Measurements from ENCODE around the gene TRIM4. TPM values are rescaled to one million over a fixed set of nuclear protein-coding genes. Genes with fewer than 3 reads are reported as not detected.

The TRIM4 gene
- total RNA-seq, 2 donors from 2014 or later: 61.0 to 72.8 TPM

DNA sequence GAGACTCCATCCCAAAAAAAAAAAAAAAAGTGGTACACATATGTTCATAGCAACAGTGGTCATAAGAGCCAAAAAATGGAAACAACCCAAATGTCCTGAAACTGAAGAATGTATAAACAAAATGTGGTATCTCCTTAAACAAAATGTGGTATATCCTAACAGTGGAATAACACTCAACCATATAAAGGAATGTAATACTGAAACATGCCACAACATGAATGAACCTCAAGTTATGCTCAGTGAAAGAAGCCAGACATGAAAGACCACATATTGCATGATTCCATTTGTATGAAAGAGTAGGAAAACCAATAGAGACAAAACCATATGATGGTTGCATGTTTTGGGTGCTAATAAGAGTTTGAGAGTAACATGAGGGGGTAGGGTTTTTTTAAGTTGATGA lies 7.0 kb upstream of the TRIM4 start:
- intact Hi-C loops (cut with DNase I): loop anchor here (10.0 kb wide), 1 partner anchor 312 kb away; the partner anchor contains the start of gene ZSCAN25
- no peak for DNase-seq (ENCODE audit: low spot score)
- peaks cover 6% of the 10 kb centered on the region for H3K4me1 ChIP-seq (replicated peaks)
- no peak overlapping the region for H3K4me3 ChIP-seq
- H3K27ac ChIP-seq: no peak overlapping the region
- TF ChIP-seq POLR2A (IDR thresholded peaks at IDR 0.05): no peak
- TF ChIP-seq POLR2AphosphoS5 (IDR thresholded peaks at IDR 0.05): no peak
- TF ChIP-seq, protein P1, sequence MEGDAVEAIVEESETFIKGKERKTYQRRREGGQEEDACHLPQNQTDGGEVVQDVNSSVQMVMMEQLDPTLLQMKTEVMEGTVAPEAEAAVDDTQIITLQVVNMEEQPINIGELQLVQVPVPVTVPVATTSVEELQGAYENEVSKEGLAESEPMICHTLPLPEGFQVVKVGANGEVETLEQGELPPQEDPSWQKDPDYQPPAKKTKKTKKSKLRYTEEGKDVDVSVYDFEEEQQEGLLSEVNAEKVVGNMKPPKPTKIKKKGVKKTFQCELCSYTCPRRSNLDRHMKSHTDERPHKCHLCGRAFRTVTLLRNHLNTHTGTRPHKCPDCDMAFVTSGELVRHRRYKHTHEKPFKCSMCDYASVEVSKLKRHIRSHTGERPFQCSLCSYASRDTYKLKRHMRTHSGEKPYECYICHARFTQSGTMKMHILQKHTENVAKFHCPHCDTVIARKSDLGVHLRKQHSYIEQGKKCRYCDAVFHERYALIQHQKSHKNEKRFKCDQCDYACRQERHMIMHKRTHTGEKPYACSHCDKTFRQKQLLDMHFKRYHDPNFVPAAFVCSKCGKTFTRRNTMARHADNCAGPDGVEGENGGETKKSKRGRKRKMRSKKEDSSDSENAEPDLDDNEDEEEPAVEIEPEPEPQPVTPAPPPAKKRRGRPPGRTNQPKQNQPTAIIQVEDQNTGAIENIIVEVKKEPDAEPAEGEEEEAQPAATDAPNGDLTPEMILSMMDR (IDR thresholded peaks at IDR 0.05): no peak
- no peaks in the 10 kb centered on the region for H3K9me3 ChIP-seq
- no peaks in the 10 kb centered on the region for H3K36me3 ChIP-seq
- H3K27me3 ChIP-seq (replicated peaks; ENCODE audit: insufficient read depth): no peaks in the 10 kb centered on the region

DNA sequence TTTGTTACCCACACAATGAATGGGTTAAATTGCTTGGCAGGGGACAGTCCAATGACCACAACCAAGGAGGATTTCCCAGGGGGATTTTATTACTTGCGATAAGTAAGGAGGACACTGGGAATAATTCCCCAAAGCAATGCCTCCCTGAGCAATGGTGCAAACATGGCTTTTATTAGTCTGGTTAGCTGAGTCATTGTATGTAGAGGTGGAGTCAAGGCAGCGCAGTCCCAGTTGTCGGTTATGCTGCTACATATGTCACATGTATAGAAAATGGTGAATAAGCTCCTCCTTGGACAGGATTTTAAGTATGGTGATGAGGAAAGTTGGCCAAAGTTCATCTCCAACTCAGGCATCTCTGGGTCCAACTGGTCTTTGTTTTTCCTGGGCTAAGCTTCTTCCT lies 3.9 kb upstream of the TRIM4 start:
- no peaks in the 10 kb centered on the region for H3K9me3 ChIP-seq
- H3K4me3 ChIP-seq: no peak overlapping the region
- no peaks in the 10 kb centered on the region for H3K27me3 ChIP-seq (replicated peaks; ENCODE audit: insufficient read depth)
- no peaks in the 10 kb centered on the region for H3K36me3 ChIP-seq
- no peaks in the 10 kb centered on the region for H3K4me1 ChIP-seq (replicated peaks)
- H3K27ac ChIP-seq: no peak overlapping the region
- no peak for DNase-seq (ENCODE audit: low spot score)
- TF ChIP-seq, protein P1 (IDR thresholded peaks at IDR 0.05): no peak
- no peak for TF ChIP-seq POLR2AphosphoS5 (IDR thresholded peaks at IDR 0.05)
- no peak for TF ChIP-seq POLR2A (IDR thresholded peaks at IDR 0.05)
- 93% methylated on average over 3 of the region's 3 CpGs for WGBS
- intact Hi-C loops (cut with DNase I): loop anchor here (10.0 kb wide), 1 partner anchor 308 kb away; the partner anchor contains the start of gene ZSCAN25

DNA sequence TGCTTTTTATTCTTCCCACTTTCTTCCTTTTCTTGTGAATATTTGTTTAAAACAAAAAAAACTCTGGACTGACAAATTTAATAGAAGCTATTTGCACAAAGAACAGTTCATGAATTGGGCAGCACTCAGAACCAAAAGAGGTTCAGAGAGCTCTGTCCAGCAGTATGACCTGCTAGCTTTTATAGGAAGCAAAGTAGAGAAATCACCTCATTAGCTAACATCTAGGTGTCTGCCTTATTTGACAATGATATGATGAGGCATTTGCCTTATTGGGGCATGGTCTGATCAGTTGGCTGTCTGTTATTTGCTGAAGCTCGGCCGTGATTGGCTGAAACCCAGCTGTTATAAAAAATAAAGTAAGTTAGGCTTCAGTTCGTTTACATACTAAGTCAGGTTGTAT lies 819 bp upstream of the TRIM4 start:
- Histone ChIP-seq H3K9me3 (no peaks in the 10 kb centered on the region), H3K4me1 (replicated peaks) (no peaks in the 10 kb centered on the region), H3K36me3 (no peaks in the 10 kb centered on the region), H3K27me3 (replicated peaks; ENCODE audit: insufficient read depth) (no peaks in the 10 kb centered on the region), H3K4me3 (peak overlapping the region; percentile 71 to 89), H3K27ac (peak overlapping the region; percentile 91 to 92)
- TF ChIP-seq, protein P1 (IDR thresholded peaks at IDR 0.05): no peak
- no peak for TF ChIP-seq POLR2AphosphoS5 (IDR thresholded peaks at IDR 0.05)
- TF ChIP-seq POLR2A (IDR thresholded peaks at IDR 0.05): no peak
- no peak for DNase-seq (ENCODE audit: low spot score)
- intact Hi-C loops (cut with DNase I): loop anchor here (10.0 kb wide), 1 partner anchor 305 kb away; the partner anchor contains the start of gene ZSCAN25
- WGBS: 51% methylated on average over 3 of the region's 3 CpGs

DNA sequence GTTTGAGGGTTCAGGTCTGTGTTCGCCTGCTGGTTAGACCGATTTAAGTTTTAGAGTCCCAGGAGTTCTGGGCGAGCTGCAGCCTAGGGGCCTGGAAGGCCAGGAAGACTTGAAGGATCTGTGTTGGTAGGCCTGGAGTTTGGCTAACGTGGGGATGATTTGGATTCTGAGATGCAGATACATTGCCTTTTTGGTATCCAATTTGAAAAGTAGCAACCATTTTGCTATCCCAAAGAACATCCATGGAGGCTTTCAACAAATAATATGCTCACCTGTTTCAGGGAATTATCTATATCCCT lies 433 bp upstream of the TRIM4 start:
- intact Hi-C loops (cut with DNase I): loop anchor here (10.0 kb wide), 2 partner anchors 305 to 365 kb away; partner anchors contain the start of genes FAM200A, ZNF655 and ZSCAN25

DNA sequence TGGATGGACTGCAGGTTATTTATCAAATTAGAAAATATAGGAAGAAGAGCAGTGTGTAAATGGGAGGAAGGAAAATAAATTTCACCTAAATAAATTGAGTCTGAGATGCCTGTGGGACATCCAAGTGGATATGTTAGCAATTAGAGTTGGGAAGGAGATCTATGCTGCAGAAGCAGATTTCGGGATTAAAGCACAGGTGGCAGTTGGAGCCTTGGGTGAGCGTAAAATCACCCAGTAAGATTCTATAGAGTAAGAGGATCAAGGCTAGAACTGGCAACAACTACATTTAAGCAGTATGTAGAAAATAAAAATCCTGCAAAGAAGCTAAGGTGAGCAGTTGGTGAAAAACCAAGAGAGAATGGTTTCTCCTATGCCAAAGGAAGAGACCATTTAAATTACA lies 8.4 kb downstream of the TRIM4 start:
- H3K36me3 ChIP-seq: peaks cover 0 to 5% of the 10 kb centered on the region in 2 donors
- H3K27ac ChIP-seq: no peak overlapping the region
- H3K4me3 ChIP-seq: no peak overlapping the region
- WGBS: 91% methylated on average over 2 of the region's 2 CpGs
- no peak for DNase-seq (ENCODE audit: low spot score)
- H3K4me1 ChIP-seq (replicated peaks): no peaks in the 10 kb centered on the region
- H3K9me3 ChIP-seq: no peaks in the 10 kb centered on the region
- intact Hi-C loops (cut with DNase I): loop anchor here (5.0 to 10.0 kb wide), 2 partner anchors 81 to 356 kb away; partner anchors contain the start of genes FAM200A and ZNF655
- H3K27me3 ChIP-seq (replicated peaks; ENCODE audit: insufficient read depth): no peaks in the 10 kb centered on the region
- TF ChIP-seq POLR2A (IDR thresholded peaks at IDR 0.05): no peak
- TF ChIP-seq, protein P1 (IDR thresholded peaks at IDR 0.05): no peak
- TF ChIP-seq POLR2AphosphoS5 (IDR thresholded peaks at IDR 0.05): no peak

More for the DNA sequence above, 433 bp upstream of the TRIM4 start:
- 45% methylated on average over 4 of the region's 4 CpGs for WGBS
- TF ChIP-seq POLR2A (IDR thresholded peaks at IDR 0.05): no peak
- TF ChIP-seq, protein P1 (IDR thresholded peaks at IDR 0.05): peak in 1 of 4 experiments; percentile 5
- no peaks in the 10 kb centered on the region for H3K27me3 ChIP-seq (replicated peaks; ENCODE audit: insufficient read depth)
- peak overlapping the region; percentile 71 to 89 for H3K4me3 ChIP-seq
- peak overlapping the region; percentile 91 to 92 for H3K27ac ChIP-seq
- no peaks in the 10 kb centered on the region for H3K4me1 ChIP-seq (replicated peaks)
- no peaks in the 10 kb centered on the region for H3K9me3 ChIP-seq
- no peaks in the 10 kb centered on the region for H3K36me3 ChIP-seq
- no peak for DNase-seq (ENCODE audit: low spot score)

All from prostate gland (tissue), 2 donors.